Tibial nerve (tissue), 4 donors: ENCODE data around the gene ZNF569.

Source experiments
- EP300 ChIP-seq, 2 donors: sonication (generic); formaldehyde crosslinking; IDR thresholded peaks; one replicate each; pipeline ENCODE4 v1.6.1; 2017; ENCODE audit warnings: antibody characterized with exemption in 2 of 2, mild to moderate bottlenecking in 1 of 2
- POLR2A ChIP-seq, 2 donors: fragments of 450-650 bp; IDR thresholded peaks; one replicate each; pipeline ENCODE4 v1.6.1; 2017; ENCODE audit warnings: antibody characterized with exemption in 2 of 2, mild to moderate bottlenecking in 2 of 2, moderate library complexity in 2 of 2
- TF ChIP-seq, protein P1 (sequence below), 5 experiments: fragments of 200-600 bp in 3 of 5; fragments of 450-650 bp in 2 of 5; sonication (generic) in 3 of 5; IDR thresholded peaks; one replicate each; pipeline ENCODE4 v1.5.1; 2016 to 2019; ENCODE audit warnings: antibody characterized with exemption in 5 of 5, mild to moderate bottlenecking in 3 of 5, moderate library complexity in 2 of 5

GRCh38 chr19:37505958-37506386 lies 38.7 kb upstream of the ZNF569 start:
- TF ChIP-seq, protein P1, sequence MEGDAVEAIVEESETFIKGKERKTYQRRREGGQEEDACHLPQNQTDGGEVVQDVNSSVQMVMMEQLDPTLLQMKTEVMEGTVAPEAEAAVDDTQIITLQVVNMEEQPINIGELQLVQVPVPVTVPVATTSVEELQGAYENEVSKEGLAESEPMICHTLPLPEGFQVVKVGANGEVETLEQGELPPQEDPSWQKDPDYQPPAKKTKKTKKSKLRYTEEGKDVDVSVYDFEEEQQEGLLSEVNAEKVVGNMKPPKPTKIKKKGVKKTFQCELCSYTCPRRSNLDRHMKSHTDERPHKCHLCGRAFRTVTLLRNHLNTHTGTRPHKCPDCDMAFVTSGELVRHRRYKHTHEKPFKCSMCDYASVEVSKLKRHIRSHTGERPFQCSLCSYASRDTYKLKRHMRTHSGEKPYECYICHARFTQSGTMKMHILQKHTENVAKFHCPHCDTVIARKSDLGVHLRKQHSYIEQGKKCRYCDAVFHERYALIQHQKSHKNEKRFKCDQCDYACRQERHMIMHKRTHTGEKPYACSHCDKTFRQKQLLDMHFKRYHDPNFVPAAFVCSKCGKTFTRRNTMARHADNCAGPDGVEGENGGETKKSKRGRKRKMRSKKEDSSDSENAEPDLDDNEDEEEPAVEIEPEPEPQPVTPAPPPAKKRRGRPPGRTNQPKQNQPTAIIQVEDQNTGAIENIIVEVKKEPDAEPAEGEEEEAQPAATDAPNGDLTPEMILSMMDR (IDR thresholded peaks at IDR 0.05): no peak
- no peak for TF ChIP-seq POLR2A (IDR thresholded peaks at IDR 0.05)
- TF ChIP-seq EP300 (IDR thresholded peaks at IDR 0.05): no peak
